Subcutaneous abdominal adipose tissue (tissue), 5 donors: ENCODE measurements around the gene SNX1.
A peak's percentile ranks its signal among the peaks of the same experiment; 100 is the strongest.
"Not testable (repeated sequence)": the region's sequence is repeated elsewhere in the genome, so short reads cannot be mapped to it uniquely, and the experiment has no call there.

Experiments used
- H3K27ac ChIP-seq: one replicate; pipeline ENCODE4 v1.7.0; 2013; ENCODE audit warnings: low read depth, mild to moderate bottlenecking, inconsistent platforms, low read length, moderate library complexity
- H3K27me3 ChIP-seq, 5 donors: one replicate each; pipeline ENCODE4 v1.7.0; 2013; ENCODE audit warnings: low read length in 5 of 5, inconsistent platforms in 1 of 5; ENCODE audit not compliant: control insufficient read depth in 5 of 5, insufficient read depth in 4 of 5
- H3K36me3 ChIP-seq, 5 donors: one replicate each; pipeline ENCODE4 v1.7.0; 2013; ENCODE audit warnings: low read length in 5 of 5; ENCODE audit not compliant: control insufficient read depth in 5 of 5, insufficient read depth in 5 of 5
- H3K4me1 ChIP-seq, 5 donors: one replicate each; pipeline ENCODE4 v1.7.0; 2013; ENCODE audit warnings: low read length in 5 of 5, mild to moderate bottlenecking in 3 of 5, moderate library complexity in 1 of 5; ENCODE audit not compliant: control insufficient read depth in 5 of 5, insufficient read depth in 5 of 5
- H3K4me3 ChIP-seq, 5 donors: one replicate each; pipeline ENCODE4 v1.7.0; 2013; ENCODE audit warnings: low read length in 5 of 5, low read depth in 1 of 5
- H3K9ac ChIP-seq, 5 donors: one replicate each; pipeline ENCODE4 v1.7.0; 2013; ENCODE audit warnings: low read length in 5 of 5, mild to moderate bottlenecking in 4 of 5, moderate library complexity in 3 of 5
- H3K9me3 ChIP-seq, 5 donors: one replicate each; pipeline ENCODE4 v1.7.0; 2013; ENCODE audit warnings: low read length in 5 of 5; ENCODE audit not compliant: control insufficient read depth in 5 of 5
- donor health status: healthy.
- donor health status: healthy.
- donor health status: healthy.
- donor health status: healthy.
- donor health status: healthy.

The SNX1 gene

GRCh38 chr15:64058279-64058678, 37.5 kb upstream of the SNX1 start:
- Histone ChIP-seq H3K27ac (no peak overlapping the region), H3K27me3 (no peaks in the 10 kb centered on the region), H3K9me3 (no peaks in the 10 kb centered on the region), H3K4me3 (no peak overlapping the region), H3K4me1 (peaks cover 0 to 4% (median 0%) of the 10 kb centered on the region in 5 donors), H3K36me3 (no peaks in the 10 kb centered on the region), H3K9ac (no peak overlapping the region)

GRCh38 chr15:64059104-64059503, 36.7 kb upstream of the SNX1 start:
- H3K4me3 ChIP-seq, result not testable (repeated sequence)

GRCh38 chr15:64060716-64061115, 35.1 kb upstream of the SNX1 start:
- no peaks in the 10 kb centered on the region for H3K27me3 ChIP-seq
- H3K4me1 ChIP-seq, result peaks cover 0 to 3% (median 0%) of the 10 kb centered on the region in 5 donors
- H3K27ac ChIP-seq, result no peak overlapping the region
- no peak overlapping the region for H3K9ac ChIP-seq
- no peak overlapping the region for H3K4me3 ChIP-seq
- H3K9me3 ChIP-seq, result no peaks in the 10 kb centered on the region
- H3K36me3 ChIP-seq, result no peaks in the 10 kb centered on the region

More at GRCh38 chr15:64059104-64059503, 36.7 kb upstream of the SNX1 start:
- not testable (repeated sequence) for H3K27me3 ChIP-seq, H3K27ac ChIP-seq, H3K36me3 ChIP-seq, H3K9ac ChIP-seq, H3K4me1 ChIP-seq, H3K9me3 ChIP-seq

GRCh38 chr15:64066451-64066850, 29.3 kb upstream of the SNX1 start:
- Histone ChIP-seq H3K27ac (no peak overlapping the region), H3K36me3 (no peaks in the 10 kb centered on the region), H3K9ac (no peak overlapping the region), H3K4me3 (no peak overlapping the region), H3K4me1 (peaks cover 5 to 39% (median 37%) of the 10 kb centered on the region in 5 donors), H3K27me3 (no peaks in the 10 kb centered on the region), H3K9me3 (no peaks in the 10 kb centered on the region)

GRCh38 chr15:64067564-64068030, 28.2 kb upstream of the SNX1 start:
- H3K9ac ChIP-seq, result no peak overlapping the region

GRCh38 chr15:64068133-64068532, 27.6 kb upstream of the SNX1 start:
- Histone ChIP-seq H3K9ac (no peak overlapping the region), H3K4me1 (peaks cover 8 to 47% (median 45%) of the 10 kb centered on the region in 5 donors), H3K4me3 (no peak overlapping the region), H3K9me3 (no peaks in the 10 kb centered on the region), H3K27me3 (no peaks in the 10 kb centered on the region), H3K36me3 (peaks cover 0 to 7% (median 2%) of the 10 kb centered on the region in 5 donors), H3K27ac (peak overlapping the region; percentile 98)

More at GRCh38 chr15:64067564-64068030, 28.2 kb upstream of the SNX1 start:
- H3K4me1 ChIP-seq, result peaks cover 8 to 47% (median 45%) of the 10 kb centered on the region in 5 donors
- peaks cover 0 to 7% (median 2%) of the 10 kb centered on the region in 5 donors for H3K36me3 ChIP-seq
- H3K4me3 ChIP-seq, result peak overlapping the region in 1 of 5 donors; percentile 25
- H3K9me3 ChIP-seq, result no peaks in the 10 kb centered on the region
- peak overlapping the region; percentile 98 for H3K27ac ChIP-seq
- H3K27me3 ChIP-seq, result no peaks in the 10 kb centered on the region

- H3K4me3 ChIP-seq, result no peak overlapping the region
- H3K27ac ChIP-seq, result peak overlapping the region; percentile 98
- peaks cover 2 to 17% (median 8%) of the 10 kb centered on the region in 5 donors for H3K36me3 ChIP-seq
- peaks cover 8 to 47% (median 45%) of the 10 kb centered on the region in 5 donors for H3K4me1 ChIP-seq
- H3K9me3 ChIP-seq, result no peaks in the 10 kb centered on the region
- H3K9ac ChIP-seq, result peak overlapping the region in 3 of 5 donors; percentile 4 to 61 (median 45)
- H3K27me3 ChIP-seq, result no peaks in the 10 kb centered on the region
Measured at GRCh38 chr15:64070106-64070505, 25.7 kb upstream of the SNX1 start.

- H3K9ac ChIP-seq, result peak overlapping the region in 3 of 5 donors; percentile 32 to 66 (median 61)
- peak overlapping the region; percentile 98 for H3K27ac ChIP-seq
- peak overlapping the region in 2 of 5 donors; percentile 27 to 41 for H3K4me3 ChIP-seq
- no peaks in the 10 kb centered on the region for H3K9me3 ChIP-seq
- peaks cover 8 to 47% (median 45%) of the 10 kb centered on the region in 5 donors for H3K4me1 ChIP-seq
- peaks cover 2 to 19% (median 8%) of the 10 kb centered on the region in 5 donors for H3K36me3 ChIP-seq
- no peaks in the 10 kb centered on the region for H3K27me3 ChIP-seq
Measured at GRCh38 chr15:64070965-64071851, 24.6 kb upstream of the SNX1 start.

GRCh38 chr15:64071931-64072765, 23.6 kb upstream of the SNX1 start:
- Histone ChIP-seq H3K9ac (peak overlapping the region in 3 of 5 donors; percentile 32 to 66 (median 41)), H3K27ac (peak overlapping the region; percentile 98), H3K4me1 (peaks cover 8 to 47% (median 45%) of the 10 kb centered on the region in 5 donors), H3K27me3 (no peaks in the 10 kb centered on the region), H3K4me3 (peak overlapping the region in 2 of 5 donors; percentile 27 to 41), H3K9me3 (no peaks in the 10 kb centered on the region), H3K36me3 (peaks cover 2 to 19% (median 8%) of the 10 kb centered on the region in 5 donors)
